ENCODE data around the gene KCNIP1.

KCNIP1 gene

GRCh38 chr5:170694911-170695310, 191.1 kb downstream of the KCNIP1 start:
- Histone ChIP-seq H3K4me3 (no peak overlapping the region), H3K27ac (no peak overlapping the region), H3K27me3 (peaks cover 0 to 20% of the 10 kb centered on the region in 2 donors), H3K9me3 (no peaks in the 10 kb centered on the region), H3K4me1 (no peaks in the 10 kb centered on the region), H3K36me3 (no peaks in the 10 kb centered on the region)
- no peak for TF ChIP-seq CTCF (IDR thresholded peaks at IDR 0.05)
- intact Hi-C loops (cut with DNase I; ENCODE audit: low total_unique reads), result no loop called here
- DNase-seq, result no peak

GRCh38 chr5:170697031-170697430, 193.2 kb downstream of the KCNIP1 start:
- Histone ChIP-seq H3K27me3 (peaks cover 0 to 24% of the 10 kb centered on the region in 2 donors), H3K36me3 (no peaks in the 10 kb centered on the region)

GRCh38 chr5:170700503-170700902, 196.7 kb downstream of the KCNIP1 start:
- no peaks in the 10 kb centered on the region for H3K9me3 ChIP-seq
- DNase-seq, result no peak
- H3K4me1 ChIP-seq, result no peaks in the 10 kb centered on the region
- peaks cover 0 to 17% of the 10 kb centered on the region in 2 donors for H3K27me3 ChIP-seq
- H3K4me3 ChIP-seq, result no peak overlapping the region
- no peak for TF ChIP-seq CTCF (IDR thresholded peaks at IDR 0.05)
- intact Hi-C loops (cut with DNase I; ENCODE audit: low total_unique reads), result no loop called here
- no peaks in the 10 kb centered on the region for H3K36me3 ChIP-seq
- H3K27ac ChIP-seq, result no peak overlapping the region

More at GRCh38 chr5:170697031-170697430, 193.2 kb downstream of the KCNIP1 start:
- Histone ChIP-seq H3K27ac (no peak overlapping the region), H3K4me1 (no peaks in the 10 kb centered on the region), H3K9me3 (no peaks in the 10 kb centered on the region), H3K4me3 (no peak overlapping the region)
- no peak for DNase-seq
- intact Hi-C loops (cut with DNase I; ENCODE audit: low total_unique reads), result no loop called here
- no peak for TF ChIP-seq CTCF (IDR thresholded peaks at IDR 0.05)

GRCh38 chr5:170701334-170701733, 197.5 kb downstream of the KCNIP1 start:
- H3K4me1 ChIP-seq, result no peaks in the 10 kb centered on the region
- TF ChIP-seq CTCF (IDR thresholded peaks at IDR 0.05), result no peak
- no peaks in the 10 kb centered on the region for H3K9me3 ChIP-seq
- no peak for DNase-seq
- H3K36me3 ChIP-seq, result no peaks in the 10 kb centered on the region
- intact Hi-C loops (cut with DNase I; ENCODE audit: low total_unique reads), result no loop called here
- peaks cover 0 to 17% of the 10 kb centered on the region in 2 donors for H3K27me3 ChIP-seq
- no peak overlapping the region for H3K27ac ChIP-seq
- no peak overlapping the region for H3K4me3 ChIP-seq

DNA sequence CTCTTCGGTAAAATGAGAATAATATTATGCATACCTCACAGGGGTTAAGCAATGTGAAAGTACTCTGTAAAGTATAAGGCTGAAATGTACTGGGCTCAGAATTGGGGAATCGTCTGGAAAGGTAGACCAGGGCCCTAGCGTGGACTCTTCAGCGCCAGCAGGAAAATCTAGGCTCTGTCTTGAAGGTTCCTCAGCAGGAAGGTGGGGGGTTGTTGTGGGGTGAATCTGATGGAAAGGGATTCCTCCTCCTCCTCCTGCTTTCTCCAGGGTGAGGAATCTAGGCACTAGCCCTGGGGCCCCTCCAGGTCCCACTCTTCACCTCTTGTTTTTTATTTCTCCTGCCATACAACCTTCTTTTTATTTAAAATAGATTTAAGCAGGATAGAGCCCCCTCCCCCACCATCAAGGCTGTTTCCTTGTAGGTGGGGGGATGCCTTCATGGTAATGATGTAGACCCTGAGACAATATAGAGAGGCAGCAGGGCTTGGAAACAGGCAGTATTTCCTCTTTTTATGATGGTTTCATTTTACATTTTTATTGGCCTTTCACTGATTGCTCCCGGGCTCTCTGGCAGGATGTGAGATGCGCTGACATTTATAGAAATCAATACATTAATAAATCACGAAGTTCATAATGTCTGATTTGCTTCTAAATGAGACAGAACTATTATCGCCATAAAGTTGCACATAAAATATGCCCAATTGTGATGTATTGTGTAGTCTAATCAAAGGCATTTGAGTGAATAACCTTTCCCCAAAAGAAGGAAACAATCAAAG, 200.8 kb downstream of the KCNIP1 start:
- TF ChIP-seq CTCF (IDR thresholded peaks at IDR 0.05), result no peak
- H3K27me3 ChIP-seq, result peaks cover 0 to 13% of the 10 kb centered on the region in 2 donors
- peaks cover 0 to 1% (median 0%) of the 10 kb centered on the region in 3 donors for H3K9me3 ChIP-seq
- DNase-seq, result no peak
- no peaks in the 10 kb centered on the region for H3K4me1 ChIP-seq
- no peak overlapping the region for H3K27ac ChIP-seq
- H3K4me3 ChIP-seq, result no peak overlapping the region
- no peaks in the 10 kb centered on the region for H3K36me3 ChIP-seq
- intact Hi-C loops (cut with DNase I; ENCODE audit: low total_unique reads), result no loop called here
